HEK293T (cell line): ENCODE data around the gene RNF224.

ENCODE experiments used
- CTCF ChIA-PET: fragments of 350-600 bp; formaldehyde crosslinking; extraction: SDS; loops from one replicate; lab custom pipeline; 2021; ENCODE audit warnings: antibody characterized with exemption, inconsistent platforms; lab: Yijun Ruan, JAX
- POLR2A ChIA-PET: fragments of 350-600 bp; formaldehyde crosslinking; extraction: SDS; loops from one replicate; lab custom pipeline; 2020; ENCODE audit warnings: antibody characterized with exemption, inconsistent platforms; lab: Yijun Ruan, JAX
- DNase-seq: peaks from one replicate; pipeline ENCODE4 v3.0.0; 2012; ENCODE audit warnings: mixed read lengths; ENCODE audit errors: extremely low spot score
- ARNT ChIP-seq: fragments of 450-650 bp; IDR thresholded peaks from 2 replicates; pipeline ENCODE4 v1.6.1; 2017; ENCODE audit warnings: mild to moderate bottlenecking
- BHLHE40 ChIP-seq: fragments of 450-650 bp; IDR thresholded peaks from 2 replicates; pipeline ENCODE4 v1.6.1; 2016; ENCODE audit warnings: mild to moderate bottlenecking, moderate library complexity, borderline replicate concordance
- CTBP1 ChIP-seq: fragments of 450-650 bp; IDR thresholded peaks from 2 replicates; pipeline ENCODE4 v1.6.1; 2016; ENCODE audit warnings: borderline replicate concordance
- ELF4 ChIP-seq: fragments of 450-650 bp; IDR thresholded peaks from 2 replicates; pipeline ENCODE4 v1.6.1; 2017; ENCODE audit warnings: antibody characterized with exemption
- FOXA1 ChIP-seq: fragments of 450-650 bp; IDR thresholded peaks from 2 replicates; pipeline ENCODE4 v1.6.1; 2016; ENCODE audit warnings: mild to moderate bottlenecking
- FOXK2 ChIP-seq: fragments of 450-650 bp; IDR thresholded peaks from 2 replicates; pipeline ENCODE4 v1.6.1; 2016; ENCODE audit warnings: mild to moderate bottlenecking
- FOXM1 ChIP-seq: fragments of 450-650 bp; IDR thresholded peaks from 2 replicates; pipeline ENCODE4 v1.6.1; 2017; ENCODE audit warnings: mild to moderate bottlenecking, borderline replicate concordance
- HDGF ChIP-seq: fragments of 450-650 bp; IDR thresholded peaks from 2 replicates; pipeline ENCODE4 v1.6.1; 2017; ENCODE audit warnings: antibody characterized with exemption, borderline replicate concordance
- L3MBTL2 ChIP-seq: fragments of 450-650 bp; conservative IDR thresholded peaks from 2 replicates; pipeline ENCODE4 v1.6.1; 2016; ENCODE audit warnings: mild to moderate bottlenecking
- LEF1 ChIP-seq: fragments of 450-650 bp; IDR thresholded peaks from 2 replicates; pipeline ENCODE4 v1.6.1; 2017; ENCODE audit warnings: mild to moderate bottlenecking, borderline replicate concordance
- NFRKB ChIP-seq: fragments of 450-650 bp; IDR thresholded peaks from 2 replicates; pipeline ENCODE4 v1.6.1; 2016; ENCODE audit warnings: mild to moderate bottlenecking, moderate library complexity
- SP1 ChIP-seq: fragments of 450-650 bp; IDR thresholded peaks from 2 replicates; pipeline ENCODE4 v1.6.1; 2017
- SUZ12 ChIP-seq: fragments of 450-650 bp; IDR thresholded peaks from 2 replicates; pipeline ENCODE4 v1.6.1; 2016; ENCODE audit warnings: mild to moderate bottlenecking
- TARDBP ChIP-seq: fragments of 450-650 bp; IDR thresholded peaks from 2 replicates; pipeline ENCODE4 v1.6.1; 2016
- ZNF384 ChIP-seq: fragments of 450-650 bp; IDR thresholded peaks from 2 replicates; pipeline ENCODE4 v1.6.1; 2016
- TF ChIP-seq, protein P1 (sequence below): fragments of 450-650 bp; IDR thresholded peaks from 2 replicates; pipeline ENCODE4 v1.6.1; 2016

RNF224 gene

DNA sequence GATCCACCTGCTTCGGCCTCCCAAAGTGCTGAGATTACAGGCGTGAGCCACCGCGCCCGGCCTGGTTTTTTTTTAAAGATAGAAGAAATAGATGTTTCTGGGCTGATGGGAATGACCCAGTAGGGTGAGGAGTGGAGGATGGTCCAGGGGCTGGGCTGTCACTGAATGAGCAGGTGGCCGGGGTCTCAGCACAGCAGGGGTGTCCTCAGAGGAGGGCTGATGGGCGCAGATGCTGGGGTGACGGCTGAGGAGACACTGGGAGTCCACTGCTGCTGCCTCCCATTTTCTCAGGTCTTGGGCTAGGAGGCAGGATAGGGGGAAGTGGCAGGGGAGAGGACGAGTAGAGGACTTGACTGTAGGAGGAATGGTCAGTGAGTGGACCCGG is 47.9 kb downstream of the RNF224 start:
- DNase-seq = no peak
- TF ChIP-seq ARNT (no peak), FOXA1 (no peak), BHLHE40 (no peak), HDGF (no peak), LEF1 (no peak), ELF4 (no peak), ZNF384 (no peak), CTBP1 (no peak), FOXM1 (no peak), L3MBTL2 (no peak), FOXK2 (no peak), SP1 (no peak), TARDBP (no peak)
- TF ChIP-seq, protein P1, sequence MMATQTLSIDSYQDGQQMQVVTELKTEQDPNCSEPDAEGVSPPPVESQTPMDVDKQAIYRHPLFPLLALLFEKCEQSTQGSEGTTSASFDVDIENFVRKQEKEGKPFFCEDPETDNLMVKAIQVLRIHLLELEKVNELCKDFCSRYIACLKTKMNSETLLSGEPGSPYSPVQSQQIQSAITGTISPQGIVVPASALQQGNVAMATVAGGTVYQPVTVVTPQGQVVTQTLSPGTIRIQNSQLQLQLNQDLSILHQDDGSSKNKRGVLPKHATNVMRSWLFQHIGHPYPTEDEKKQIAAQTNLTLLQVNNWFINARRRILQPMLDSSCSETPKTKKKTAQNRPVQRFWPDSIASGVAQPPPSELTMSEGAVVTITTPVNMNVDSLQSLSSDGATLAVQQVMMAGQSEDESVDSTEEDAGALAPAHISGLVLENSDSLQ = no peak
- ChIA-PET CTCF (no interaction called here), POLR2A (no interaction called here)

DNA sequence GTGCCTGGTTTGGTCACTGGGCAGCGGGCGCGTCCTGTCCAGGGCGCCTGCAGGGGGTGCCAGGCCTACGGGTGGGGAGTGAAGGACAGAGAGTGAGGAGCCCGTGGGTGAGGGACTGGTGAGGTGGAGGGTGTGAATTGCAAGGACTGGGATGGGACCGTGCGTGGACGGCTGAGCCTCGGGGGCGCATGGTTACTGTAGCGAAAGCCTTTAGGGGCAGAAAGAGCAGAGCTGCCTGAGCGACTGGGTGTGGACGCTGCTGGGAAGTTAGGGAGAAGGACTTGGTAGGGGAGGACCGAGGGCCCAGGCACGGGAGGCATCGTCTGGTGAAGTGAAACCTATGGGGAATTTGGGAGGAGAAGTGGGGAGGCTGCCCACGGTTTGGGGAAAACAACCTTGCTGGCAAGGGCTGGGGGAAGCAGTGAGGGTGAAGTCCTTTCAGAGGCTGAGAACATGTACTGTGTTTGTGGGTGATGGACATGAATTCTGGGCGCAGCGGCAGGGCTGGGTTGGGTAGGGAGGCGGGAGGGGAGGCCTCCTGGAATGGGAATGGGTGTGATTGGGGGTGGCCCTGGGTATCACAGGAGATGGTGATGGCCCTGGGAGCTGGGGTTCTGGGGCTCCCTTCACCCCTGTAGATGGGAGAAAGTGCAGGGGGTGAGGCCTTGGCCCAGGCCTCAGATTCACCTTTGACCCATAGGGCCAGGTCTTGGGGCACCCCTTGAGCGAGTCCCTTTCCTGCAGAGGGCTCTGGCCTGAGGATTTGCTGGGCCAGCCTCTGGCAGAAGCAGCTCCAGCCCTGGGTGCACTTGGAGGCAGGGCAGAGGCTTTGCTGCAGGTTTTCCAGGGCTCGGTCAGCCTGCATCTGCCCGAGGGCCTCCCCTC is 48.5 kb downstream of the RNF224 start:
- DNase-seq = no peak
- CTCF ChIA-PET = interaction anchor here (0.9 kb wide), 1 partner anchor 11 kb away, joined by 4 read pairs; no protein-coding TSS in a partner anchor
- POLR2A ChIA-PET = interaction anchor here (0.9 kb wide), 1 partner anchor 22 kb away, joined by 4 read pairs; no protein-coding TSS in a partner anchor
- TF ChIP-seq FOXK2 (no peak), HDGF (no peak), ARNT (no peak), L3MBTL2 (no peak), ZNF384 (no peak), FOXA1 (no peak), LEF1 (no peak), TARDBP (no peak), BHLHE40 (no peak), SUZ12 (no peak), ELF4 (no peak), NFRKB (no peak)

DNA sequence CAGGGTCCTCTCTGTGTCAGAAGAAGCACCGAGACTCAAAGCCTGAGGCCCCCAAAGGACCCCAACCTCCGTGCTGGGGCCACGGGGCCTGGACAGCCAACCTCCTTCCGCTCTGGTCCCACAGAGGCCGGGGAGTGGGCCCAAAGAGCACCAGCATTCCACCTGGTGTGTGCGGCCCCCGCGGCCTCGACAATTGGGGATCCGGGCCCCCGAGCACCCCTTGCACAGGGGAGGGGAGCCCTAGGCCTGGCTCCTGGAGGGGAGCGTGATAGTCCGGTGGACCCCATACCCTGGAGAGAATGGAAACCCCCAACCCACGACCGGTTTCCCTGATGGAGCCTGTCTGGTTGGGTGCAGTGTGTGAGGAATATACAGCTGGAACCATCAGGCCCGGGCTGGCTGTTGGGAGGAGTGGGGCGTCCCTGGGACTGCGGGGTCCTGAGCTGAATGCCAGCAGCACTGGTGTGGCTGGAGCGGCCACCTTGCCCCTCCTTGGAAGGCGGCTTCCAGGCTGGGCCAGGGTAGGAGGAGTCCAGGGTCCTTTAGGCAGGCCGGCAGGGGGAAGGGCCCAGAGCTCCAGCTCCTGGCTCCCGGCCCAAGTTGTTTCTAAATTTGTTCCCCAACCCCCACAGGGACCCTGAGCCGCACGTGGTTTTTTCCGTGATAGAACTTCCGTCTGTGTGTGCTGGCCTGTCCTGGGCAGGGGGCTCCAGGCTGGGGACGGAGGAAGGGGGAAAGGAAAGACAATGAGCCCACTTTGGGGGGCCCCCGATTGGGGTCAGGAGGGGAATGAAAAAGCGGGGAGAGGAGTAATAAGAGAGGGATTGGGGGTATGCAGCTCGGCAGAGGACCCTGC is 49.4 kb downstream of the RNF224 start:
- ChIA-PET POLR2A (interaction anchor here (0.9 kb wide), 1 partner anchor 23 kb away, joined by 4 read pairs; no protein-coding TSS in a partner anchor), CTCF (interaction anchor here (0.9 kb wide), 1 partner anchor 10 kb away, joined by 4 read pairs; no protein-coding TSS in a partner anchor)
- TF ChIP-seq SUZ12 = no peak
- no peak for TF ChIP-seq ELF4
- TF ChIP-seq FOXK2 = no peak
- no peak for TF ChIP-seq HDGF
- TF ChIP-seq TARDBP = no peak
- TF ChIP-seq FOXA1 = no peak
- TF ChIP-seq SP1 = no peak
- TF ChIP-seq ARNT = no peak
- no peak for TF ChIP-seq LEF1
- TF ChIP-seq BHLHE40 = no peak
- TF ChIP-seq, protein P1 = no peak
- DNase-seq = no peak

DNA sequence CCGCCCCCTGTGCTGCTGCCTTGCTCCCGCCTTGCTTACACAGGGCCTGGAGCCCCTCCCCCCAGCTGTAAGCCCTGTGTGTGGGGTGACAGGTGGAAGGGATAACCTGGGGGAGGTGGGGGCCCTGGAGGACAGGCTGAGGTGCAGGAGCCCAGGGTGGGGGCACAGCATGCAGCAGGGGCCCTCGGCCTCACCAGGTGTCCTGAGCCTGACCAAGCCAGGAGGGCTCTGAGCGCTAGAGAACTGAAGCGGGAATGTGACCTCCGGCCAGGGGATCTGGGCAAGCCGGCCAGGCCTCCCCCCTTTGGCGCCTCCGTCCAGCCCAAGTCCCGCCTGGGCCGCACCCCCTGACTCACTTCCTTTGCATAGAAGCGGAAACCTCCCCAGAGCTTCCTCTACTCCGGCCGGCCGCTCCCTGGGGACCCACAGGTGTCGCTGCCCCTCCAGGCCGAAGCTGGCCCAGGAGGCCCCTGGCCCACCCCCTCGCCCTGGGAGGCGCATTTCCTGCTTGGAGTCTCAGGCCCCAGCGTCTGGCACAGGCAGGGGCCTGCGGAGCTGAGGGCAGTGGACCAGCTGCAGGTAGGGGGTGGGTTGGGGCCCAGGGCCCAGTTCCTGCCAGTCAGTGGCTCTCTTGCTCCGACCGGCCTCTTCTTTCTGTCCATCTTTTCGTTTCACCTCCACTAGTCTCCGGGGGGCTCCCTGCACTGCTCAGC is 50.2 kb downstream of the RNF224 start, which contains the start of gene TOR4A:
Gene TOR4A, plus strand, starts transcription at position 398 of the 713 bp plus-strand sequence. CDS start 964 bp downstream, outside the sequence.
- POLR2A ChIA-PET = no interaction called here
- CTCF ChIA-PET = no interaction called here
- no peak for DNase-seq

DNA sequence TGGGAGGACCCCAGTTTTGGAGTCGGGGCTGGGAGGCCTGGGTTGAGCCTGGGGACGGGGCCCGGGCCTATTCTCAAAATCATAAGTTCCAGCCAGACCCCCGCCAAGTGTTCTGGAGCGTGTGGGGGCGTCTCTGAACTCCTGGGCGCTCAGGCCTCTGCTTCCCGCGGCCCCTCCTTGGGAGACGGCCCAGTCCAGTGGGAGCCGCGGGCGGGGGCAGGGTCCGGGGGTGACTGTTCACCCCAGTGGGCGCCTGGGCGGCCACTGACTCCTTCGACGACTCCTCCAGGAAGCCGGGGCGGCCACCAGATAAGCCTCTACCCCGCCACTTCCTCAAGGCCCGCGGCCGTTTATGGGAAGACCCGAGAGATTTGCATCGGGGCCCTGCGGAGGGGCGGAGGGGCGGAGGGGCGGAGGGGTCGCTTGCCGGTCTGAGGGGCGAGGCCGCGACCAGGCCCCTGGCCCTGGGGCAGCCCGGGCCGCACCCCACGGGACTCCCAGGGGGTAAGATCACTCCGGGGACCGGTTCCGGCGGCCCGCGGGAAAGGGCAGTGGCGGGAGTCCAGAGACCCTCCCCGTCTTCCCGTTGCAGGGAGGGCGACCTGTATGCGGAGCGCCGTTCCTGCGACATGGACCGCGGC is 50.9 kb downstream of the RNF224 start:
- DNase-seq = no peak
- CTCF ChIA-PET = no interaction called here
- TF ChIP-seq TARDBP (no peak), BHLHE40 (no peak), ZNF384 (no peak), NFRKB (no peak), LEF1 (no peak), CTBP1 (no peak), FOXA1 (no peak), ARNT (no peak), FOXK2 (no peak), L3MBTL2 (no peak), SUZ12 (no peak), HDGF (no peak), ELF4 (no peak), FOXM1 (no peak), SP1 (no peak)
- TF ChIP-seq, protein P1 = no peak
- POLR2A ChIA-PET = no interaction called here

More for the DNA sequence above, 50.2 kb downstream of the RNF224 start, which contains the start of gene TOR4A:
- no peak for TF ChIP-seq CTBP1
- no peak for TF ChIP-seq FOXA1
- no peak for TF ChIP-seq SUZ12
- no peak for TF ChIP-seq ZNF384
